ENCODE measurements around the gene CD163L1.
"Not testable (repeated sequence)": the region's sequence is repeated elsewhere in the genome, so short reads cannot be mapped to it uniquely, and the experiment has no call there.

The CD163L1 gene

GRCh38 chr12:7439579-7440505, 4.1 kb downstream of the CD163L1 start:
- FAIRE-seq (no peak), DNase-seq (ENCODE audit: insufficient read length, low spot score) (no peak)
- TF ChIP-seq CTCF (IDR thresholded peaks at IDR 0.05; ENCODE audit: insufficient read depth, missing control alignments): no peak

- not testable (repeated sequence) for DNase-seq (ENCODE audit: insufficient read length, low spot score); FAIRE-seq
These were observed 5.5 kb downstream of the CD163L1 start for GRCh38 chr12:7438291-7438995.

DNA sequence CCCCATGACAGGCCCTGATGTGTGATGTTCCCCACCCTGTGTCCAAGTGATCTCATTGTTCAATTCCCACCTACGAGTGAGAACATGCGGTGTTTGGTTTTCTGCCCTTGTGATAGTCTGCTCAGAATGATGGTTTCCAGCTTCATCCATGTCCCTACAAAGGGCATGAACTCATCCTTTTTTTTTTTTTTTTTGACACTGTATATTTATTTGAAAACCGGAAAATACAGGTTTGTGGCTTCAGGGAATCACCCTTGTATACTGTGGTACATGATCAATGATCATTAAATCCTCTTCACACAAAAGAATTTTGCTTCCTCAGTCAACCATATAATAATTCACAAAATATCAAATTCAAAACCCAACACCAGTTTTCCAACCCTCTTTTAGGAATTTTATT, 6.5 kb downstream of the CD163L1 start:
- not testable (repeated sequence) for FAIRE-seq; DNase-seq (ENCODE audit: insufficient read length, low spot score)

DNA sequence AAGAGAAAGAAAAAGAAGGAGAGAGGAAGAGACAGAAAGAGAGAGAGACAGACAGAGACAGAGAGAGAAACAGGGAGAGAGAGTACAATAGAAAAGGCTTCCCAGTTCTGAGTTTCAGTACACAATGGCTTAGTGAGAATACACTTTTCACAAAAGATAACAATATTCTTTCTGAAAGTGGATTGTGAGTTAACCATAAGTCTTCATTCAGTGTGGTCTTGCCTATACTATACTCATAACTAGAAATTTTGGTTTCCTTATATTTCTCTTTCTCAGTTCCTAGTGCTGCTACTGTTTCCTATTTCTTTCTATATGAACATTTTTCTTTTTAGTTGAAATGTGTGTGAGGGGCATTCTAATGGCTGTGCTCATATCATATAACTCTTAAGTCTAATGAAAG, 9.3 kb downstream of the CD163L1 start:
- no peak for TF ChIP-seq CTCF (IDR thresholded peaks at IDR 0.05; ENCODE audit: insufficient read depth, missing control alignments)
- DNase-seq (ENCODE audit: insufficient read length, low spot score) (no peak), FAIRE-seq (no peak)

GRCh38 chr12:7433276-7433822, 10.6 kb downstream of the CD163L1 start:
- DNase-seq (ENCODE audit: insufficient read length, low spot score) (no peak), FAIRE-seq (no peak)
- no peak for TF ChIP-seq CTCF (IDR thresholded peaks at IDR 0.05; ENCODE audit: insufficient read depth, missing control alignments)

- FAIRE-seq (no peak), DNase-seq (ENCODE audit: insufficient read length, low spot score) (no peak)
- no peak for TF ChIP-seq CTCF (IDR thresholded peaks at IDR 0.05; ENCODE audit: insufficient read depth, missing control alignments)
These were observed 11.8 kb downstream of the CD163L1 start for GRCh38 chr12:7431993-7432685.

GRCh38 chr12:7411343-7411742, 32.6 kb downstream of the CD163L1 start:
- no peak for DNase-seq (ENCODE audit: insufficient read length, low spot score)
- no peak for FAIRE-seq
- TF ChIP-seq CTCF (IDR thresholded peaks at IDR 0.05; ENCODE audit: insufficient read depth, missing control alignments): no peak
